Chondrocyte (in vitro differentiated cells): ENCODE data around the gene ARMC5. TPM values are rescaled to one million over a fixed set of nuclear protein-coding genes. Genes with fewer than 3 reads are reported as not detected.
"Not testable (repeated sequence)": the region's sequence is repeated elsewhere in the genome, so short reads cannot be mapped to it uniquely, and the experiment has no call there.

Source experiments
- DNase-seq: peaks from one replicate; pipeline ENCODE4 v3.0.0; 2021; ENCODE audit warnings: mixed read lengths, low spot score
- H3K27ac Mint-ChIP-seq: one replicate; pipeline ENCODE4 v1.8.0; 2021; ENCODE audit warnings: mild to moderate bottlenecking, moderate library complexity, mixed read lengths; ENCODE audit not compliant: unreplicated experiment
- H3K27me3 Mint-ChIP-seq: 2 replicates; pipeline ENCODE4 v1.8.0; 2021; ENCODE audit warnings: low read depth, mixed read lengths
- H3K36me3 Mint-ChIP-seq: 2 replicates; pipeline ENCODE4 v1.8.0; 2021; ENCODE audit warnings: low read depth, mixed read lengths
- H3K4me1 Mint-ChIP-seq: 2 replicates; pipeline ENCODE4 v1.8.0; 2021; ENCODE audit warnings: low read depth, mild to moderate bottlenecking, mixed read lengths
- H3K4me3 Mint-ChIP-seq: one replicate; pipeline ENCODE4 v1.8.0; 2021; ENCODE audit warnings: mild to moderate bottlenecking, moderate library complexity, mixed read lengths; ENCODE audit not compliant: unreplicated experiment
- H3K9me3 Mint-ChIP-seq: 2 replicates; pipeline ENCODE4 v1.8.0; 2021; ENCODE audit warnings: low read depth, mixed read lengths
- total RNA-seq: library from RNA; stranded (reverse); gene quantifications from 3 replicates; pipeline ENCODE4 v1.2.1, GENCODE V29; 2021
- TF ChIP-seq, protein P1 (sequence below): fragments of 200-600 bp; sonication (generic); IDR thresholded peaks from 2 replicates; pipeline ENCODE4 v1.5.0; 2021; ENCODE audit warnings: antibody characterized with exemption, mild to moderate bottlenecking, moderate library complexity

The ARMC5 gene
- total RNA-seq, 1 donor from 2014 or later = 12.2 TPM

DNA sequence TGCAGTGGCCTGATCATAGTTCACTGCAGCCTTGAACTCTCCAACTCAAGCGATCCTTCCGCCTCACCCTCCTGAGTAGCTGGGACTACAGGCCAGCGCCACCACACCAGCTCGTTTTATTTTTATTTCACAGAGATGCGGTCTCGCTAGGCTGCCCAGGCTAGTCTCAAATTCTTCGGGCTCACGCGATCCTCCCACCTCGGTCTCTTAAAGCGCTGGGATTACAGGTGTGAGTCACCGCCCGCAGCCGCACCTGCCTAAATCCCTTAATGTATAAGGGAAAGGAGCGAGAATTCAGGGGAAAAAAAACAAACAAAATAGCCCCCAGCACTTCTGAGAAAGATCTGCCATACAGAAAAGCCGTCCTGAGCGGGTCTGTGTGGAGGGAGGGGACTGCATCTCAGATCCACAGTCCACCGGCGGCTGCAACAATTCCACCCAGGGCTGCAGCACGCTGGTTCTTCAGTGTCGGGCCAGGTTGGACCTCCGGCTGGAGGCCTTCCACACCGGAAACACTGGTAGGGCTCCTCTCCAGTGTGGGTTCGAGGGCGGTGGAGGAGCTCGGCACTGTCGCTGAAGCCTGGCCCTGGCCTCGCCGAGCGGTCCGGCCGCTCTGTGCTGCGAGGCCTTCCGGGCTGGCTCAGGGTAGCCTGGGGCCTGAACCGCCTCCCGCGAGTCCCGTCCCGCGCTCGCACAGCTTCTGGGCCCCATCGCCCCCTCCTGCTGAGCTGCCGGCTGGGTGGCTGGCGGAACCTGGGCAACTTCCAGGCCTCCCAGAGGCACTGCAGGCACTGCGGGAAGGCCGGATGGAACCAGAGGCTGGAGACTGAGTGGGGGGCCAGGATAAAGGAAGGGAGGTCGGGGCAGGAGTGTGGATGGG, 23.7 kb upstream of the ARMC5 start:
- H3K27ac Mint-ChIP-seq = no peak overlapping the region

DNA sequence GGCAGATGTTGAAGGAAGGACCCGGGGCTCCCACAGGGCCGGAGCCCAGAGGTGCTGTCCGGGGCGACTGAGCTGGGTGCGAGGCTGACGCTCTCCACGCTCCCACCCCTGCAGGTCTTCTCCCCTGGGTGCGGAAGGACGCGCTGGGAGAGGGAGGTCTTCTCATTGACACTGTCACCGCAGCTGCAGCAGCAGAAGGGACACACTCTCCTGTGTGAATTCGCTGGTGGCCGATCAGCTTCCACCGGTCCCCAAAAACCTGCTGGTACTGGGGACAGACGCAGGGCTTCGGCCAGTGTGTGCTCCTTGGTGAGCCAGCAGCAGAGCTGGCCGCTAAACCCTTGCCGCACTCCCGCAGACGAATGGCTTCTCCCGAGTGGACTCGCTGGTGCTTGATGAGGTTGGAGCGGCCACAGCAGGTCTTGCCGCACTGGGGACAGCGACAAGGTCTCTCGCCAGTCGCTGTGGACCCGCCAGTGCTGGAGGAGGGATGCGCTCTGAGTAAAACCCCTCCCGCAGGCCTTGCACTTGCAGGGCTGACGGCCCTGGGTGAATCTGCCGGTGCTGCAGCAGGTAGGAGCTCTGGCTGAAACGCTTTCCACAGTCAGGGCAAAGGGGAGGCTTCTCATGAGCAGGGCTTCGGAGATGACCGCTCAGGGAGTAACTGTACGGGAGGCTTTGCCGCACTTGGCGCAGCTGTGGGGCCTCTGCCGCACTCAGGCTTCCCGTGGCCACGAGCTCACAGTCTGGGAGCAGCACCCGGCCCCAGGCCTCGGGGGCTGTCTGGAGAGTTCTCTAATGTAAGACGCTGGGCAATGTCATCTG, 22.9 kb upstream of the ARMC5 start:
- TF ChIP-seq, protein P1, sequence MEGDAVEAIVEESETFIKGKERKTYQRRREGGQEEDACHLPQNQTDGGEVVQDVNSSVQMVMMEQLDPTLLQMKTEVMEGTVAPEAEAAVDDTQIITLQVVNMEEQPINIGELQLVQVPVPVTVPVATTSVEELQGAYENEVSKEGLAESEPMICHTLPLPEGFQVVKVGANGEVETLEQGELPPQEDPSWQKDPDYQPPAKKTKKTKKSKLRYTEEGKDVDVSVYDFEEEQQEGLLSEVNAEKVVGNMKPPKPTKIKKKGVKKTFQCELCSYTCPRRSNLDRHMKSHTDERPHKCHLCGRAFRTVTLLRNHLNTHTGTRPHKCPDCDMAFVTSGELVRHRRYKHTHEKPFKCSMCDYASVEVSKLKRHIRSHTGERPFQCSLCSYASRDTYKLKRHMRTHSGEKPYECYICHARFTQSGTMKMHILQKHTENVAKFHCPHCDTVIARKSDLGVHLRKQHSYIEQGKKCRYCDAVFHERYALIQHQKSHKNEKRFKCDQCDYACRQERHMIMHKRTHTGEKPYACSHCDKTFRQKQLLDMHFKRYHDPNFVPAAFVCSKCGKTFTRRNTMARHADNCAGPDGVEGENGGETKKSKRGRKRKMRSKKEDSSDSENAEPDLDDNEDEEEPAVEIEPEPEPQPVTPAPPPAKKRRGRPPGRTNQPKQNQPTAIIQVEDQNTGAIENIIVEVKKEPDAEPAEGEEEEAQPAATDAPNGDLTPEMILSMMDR = no peak
- H3K27ac Mint-ChIP-seq = no peak overlapping the region
- H3K36me3 Mint-ChIP-seq = no peaks in the 10 kb centered on the region
- peak; percentile 91 for DNase-seq
- no peaks in the 10 kb centered on the region for H3K9me3 Mint-ChIP-seq
- H3K4me3 Mint-ChIP-seq = no peak overlapping the region
- peaks cover 5% of the 10 kb centered on the region for H3K4me1 Mint-ChIP-seq
- no peaks in the 10 kb centered on the region for H3K27me3 Mint-ChIP-seq

More for the DNA sequence above, 23.7 kb upstream of the ARMC5 start:
- no peaks in the 10 kb centered on the region for H3K9me3 Mint-ChIP-seq
- H3K27me3 Mint-ChIP-seq = peaks cover 6% of the 10 kb centered on the region
- DNase-seq = no peak
- no peak overlapping the region for H3K4me3 Mint-ChIP-seq
- H3K36me3 Mint-ChIP-seq = no peaks in the 10 kb centered on the region
- H3K4me1 Mint-ChIP-seq = no peaks in the 10 kb centered on the region
- TF ChIP-seq, protein P1 = no peak

DNA sequence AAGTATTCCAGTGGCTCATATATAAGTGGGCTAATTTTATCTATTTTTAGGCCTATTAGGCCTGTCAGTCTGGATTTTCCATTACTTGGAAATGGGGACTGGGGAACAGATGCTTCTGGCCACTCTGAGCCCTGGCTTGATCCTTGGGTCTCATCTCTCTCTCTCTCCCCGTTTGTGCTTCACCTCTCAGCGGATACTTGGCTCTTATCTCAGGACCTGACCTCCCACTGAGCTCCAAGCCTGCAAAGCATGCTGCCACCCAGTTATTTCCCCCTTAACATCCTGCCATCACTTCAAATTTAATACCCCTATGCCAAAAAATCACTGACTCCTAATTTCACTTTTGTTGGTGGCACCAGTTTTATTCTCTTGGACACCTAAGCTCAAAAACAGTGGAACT, 20.9 kb upstream of the ARMC5 start:
- TF ChIP-seq, protein P1 = no peak
- Mint-ChIP-seq H3K9me3 (no peaks in the 10 kb centered on the region), H3K27ac (no peak overlapping the region), H3K36me3 (no peaks in the 10 kb centered on the region), H3K27me3 (no peaks in the 10 kb centered on the region), H3K4me3 (no peak overlapping the region), H3K4me1 (peaks cover 13% of the 10 kb centered on the region)
- peak; percentile 5 for DNase-seq

DNA sequence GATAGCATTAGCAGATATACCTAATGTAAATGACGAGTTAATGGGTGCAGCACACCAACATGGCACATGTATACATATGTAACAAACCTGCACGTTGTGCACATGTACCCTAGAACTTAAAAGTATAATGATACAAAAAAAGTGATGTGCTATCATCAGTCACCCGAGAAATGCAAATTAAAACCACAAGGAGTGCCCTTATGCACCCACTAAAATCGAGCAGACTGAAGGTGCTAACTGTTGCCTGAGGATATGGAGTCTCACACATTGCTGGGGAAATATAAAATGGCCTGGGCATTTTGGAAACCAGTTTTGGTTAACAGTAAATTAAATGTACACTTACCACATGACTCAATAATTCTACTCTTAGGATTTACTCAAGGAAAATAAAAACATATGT, 20.3 kb upstream of the ARMC5 start:
- not testable (repeated sequence) for H3K36me3 Mint-ChIP-seq, H3K27ac Mint-ChIP-seq, H3K9me3 Mint-ChIP-seq, DNase-seq, H3K4me3 Mint-ChIP-seq, H3K27me3 Mint-ChIP-seq
- H3K4me1 Mint-ChIP-seq = peaks cover 13% of the 10 kb centered on the region

DNA sequence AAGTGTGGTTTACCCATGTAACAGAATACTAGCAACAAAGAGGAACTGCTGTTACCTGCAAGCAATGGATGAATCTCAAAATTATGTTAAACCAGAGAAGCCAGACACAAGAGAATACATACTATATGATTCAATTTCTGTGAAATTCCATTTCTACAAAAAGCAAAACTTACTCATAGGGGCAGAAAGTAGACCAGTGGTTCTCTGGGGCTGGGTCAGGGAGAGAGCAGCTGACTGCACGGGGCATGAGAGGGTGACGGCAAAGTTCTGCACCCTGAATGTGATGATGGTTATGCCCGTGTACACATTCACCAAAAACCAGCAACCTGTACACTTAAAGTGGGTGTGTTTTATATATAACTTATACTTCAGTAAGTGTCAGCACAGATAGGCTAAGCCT, 19.8 kb upstream of the ARMC5 start:
- H3K4me1 Mint-ChIP-seq = peaks cover 13% of the 10 kb centered on the region
- H3K27me3 Mint-ChIP-seq = no peaks in the 10 kb centered on the region
- no peaks in the 10 kb centered on the region for H3K36me3 Mint-ChIP-seq
- H3K9me3 Mint-ChIP-seq = no peaks in the 10 kb centered on the region
- peak; percentile 19 for DNase-seq
- H3K4me3 Mint-ChIP-seq = no peak overlapping the region
- no peak overlapping the region for H3K27ac Mint-ChIP-seq
- TF ChIP-seq, protein P1 = no peak
